Endothelial cell of umbilical vein (primary cell): ENCODE data around the gene IRF3. TPM values are rescaled to one million over a fixed set of nuclear protein-coding genes. Genes with fewer than 3 reads are reported as not detected.

ENCODE experiments used
- BruUV-seq: library from RNA; stranded (reverse); fragments of 400-500 nt; replicated peaks from 2 replicates; lab custom pipeline; 2021; lab: Mats Ljungman, UMichigan
- CTCF ChIA-PET: fragments of 300-600, 350-600 bp; sonication (Branson Sonifier 250); formaldehyde crosslinking; loops from one replicate; lab custom pipeline; 2021; ENCODE audit warnings: antibody characterized with exemption, inconsistent platforms; lab: Charles Lee
- POLR2A ChIA-PET: fragments of 300-600, 350-600 bp; sonication (Branson Sonifier 250); formaldehyde crosslinking; loops from one replicate; lab custom pipeline; 2021; ENCODE audit warnings: antibody characterized with exemption, inconsistent platforms; lab: Charles Lee
- DNase-seq: peaks from one replicate; pipeline ENCODE4 v3.0.0-alpha.2; 2011; ENCODE audit warnings: low read depth, low spot score
- FAIRE-seq: peaks from 2 replicates; lab custom pipeline; 2011; peaks lifted over from hg19 to GRCh38; lab: Jason Lieb, UNC
- H2AFZ ChIP-seq: 2 replicates; pipeline ENCODE4 v1.6.0; 2012; ENCODE audit warnings: low read depth, low read length, control low read depth, inconsistent platforms
- H3K27ac ChIP-seq: 2 replicates; pipeline ENCODE4 v1.5.1; 2011; ENCODE audit warnings: low read depth, mild to moderate bottlenecking, control low read depth, low read length, moderate library complexity; ENCODE audit not compliant: insufficient read depth
- H3K27me3 ChIP-seq, 2 experiments: 2 replicates each; pipeline versions ENCODE4 v1.6.0 to v1.6.1; 2011; ENCODE audit warnings: low read length in 2 of 2, mixed read lengths in 1 of 2; ENCODE audit not compliant: control insufficient read depth in 2 of 2, insufficient read depth in 2 of 2
- H3K36me3 ChIP-seq, 2 experiments: 2 replicates in 1 of 2; 3 replicates in 1 of 2; pipeline ENCODE4 v1.5.1; 2011; ENCODE audit warnings: low read length in 2 of 2, mild to moderate bottlenecking in 1 of 2, moderate library complexity in 1 of 2; ENCODE audit not compliant: control insufficient read depth in 2 of 2, insufficient read depth in 2 of 2; ENCODE audit errors: extremely low read depth in 1 of 2
- H3K4me1 ChIP-seq: 3 replicates; pipeline ENCODE4 v1.5.1; 2011; ENCODE audit warnings: mild to moderate bottlenecking, low read length; ENCODE audit not compliant: control insufficient read depth, insufficient read depth; ENCODE audit errors: extremely low read depth
- H3K4me2 ChIP-seq: 2 replicates; pipeline ENCODE4 v1.6.1; 2011; ENCODE audit warnings: low read length, control low read depth, mixed read lengths; ENCODE audit not compliant: insufficient read depth
- H3K4me3 ChIP-seq, 3 experiments: fragments of 200-600 bp in 1 of 3; sonication (generic), shearing (Covaris generic) in 1 of 3; replicated peaks in 1 of 3; 2 replicates each; pipeline ENCODE4 v1.5.1; 2011 to 2016; ENCODE audit warnings: control low read depth in 3 of 3, low read length in 3 of 3, mild to moderate bottlenecking in 2 of 3, inconsistent platforms in 1 of 3, low read depth in 1 of 3, moderate library complexity in 1 of 3; ENCODE audit not compliant: insufficient read depth in 1 of 3
- H3K79me2 ChIP-seq: 2 replicates; pipeline ENCODE4 v1.6.0; 2012; ENCODE audit warnings: low read length, inconsistent platforms; ENCODE audit not compliant: control insufficient read depth, insufficient read depth
- H3K9ac ChIP-seq: replicated peaks from 2 replicates; pipeline ENCODE3; 2011; ENCODE audit warnings: low read length, control low read depth; ENCODE audit not compliant: insufficient read depth; ENCODE audit errors: extremely low read depth
- H3K9me1 ChIP-seq: replicated peaks from 3 replicates; pipeline ENCODE4 v1.6.0; 2011; ENCODE audit warnings: mild to moderate bottlenecking, low read length; ENCODE audit not compliant: control insufficient read depth, insufficient read depth; ENCODE audit errors: extremely low read depth
- H3K9me3 ChIP-seq: replicated peaks from 2 replicates; pipeline ENCODE4 v1.5.1; 2012; ENCODE audit warnings: low read length, inconsistent platforms; ENCODE audit not compliant: control insufficient read depth, insufficient read depth
- H4K20me1 ChIP-seq: replicated peaks from 2 replicates; pipeline ENCODE3; 2011; ENCODE audit warnings: mild to moderate bottlenecking, low read length; ENCODE audit not compliant: control insufficient read depth, insufficient read depth; ENCODE audit errors: extremely low read depth
- EZH2 ChIP-seq: IDR thresholded peaks from 2 replicates; pipeline ENCODE4 v1.6.1; 2012; ENCODE audit warnings: borderline replicate concordance, low read depth, mild to moderate bottlenecking, moderate library complexity, low read length, inconsistent platforms; ENCODE audit not compliant: severe bottlenecking
- FOS ChIP-seq: IDR thresholded peaks from 2 replicates; pipeline ENCODE4 v1.6.1; 2011; ENCODE audit warnings: mild to moderate bottlenecking, low read length, moderate library complexity, borderline replicate concordance; ENCODE audit not compliant: insufficient read depth
- GATA2 ChIP-seq: IDR thresholded peaks from 2 replicates; pipeline ENCODE4 v1.7.0; 2011; ENCODE audit warnings: low read depth, mild to moderate bottlenecking, moderate library complexity, mixed read lengths, low read length; ENCODE audit not compliant: insufficient read length, insufficient read depth
- JUN ChIP-seq: IDR thresholded peaks from 2 replicates; pipeline ENCODE4 v1.6.1; 2011; ENCODE audit warnings: borderline replicate concordance, low read depth; ENCODE audit not compliant: insufficient read length, insufficient read depth
- MYC ChIP-seq: IDR thresholded peaks from one replicate; pipeline ENCODE4 v1.6.1; 2011; ENCODE audit warnings: mild to moderate bottlenecking, low read depth, low read length
- POLR2A ChIP-seq: IDR thresholded peaks from 2 replicates; pipeline ENCODE4 v1.6.1; 2012; ENCODE audit warnings: low read depth, mild to moderate bottlenecking, control low read depth, low read length
- POLR2AphosphoS5 ChIP-seq: IDR thresholded peaks from 2 replicates; pipeline ENCODE4 v1.6.1; 2012; ENCODE audit warnings: low read depth, mild to moderate bottlenecking, control low read depth, low read length, moderate library complexity; ENCODE audit not compliant: insufficient read depth
- dilution Hi-C: fragments of 300-500 bp; cut with MboI; formaldehyde crosslinking; loops from one replicate; pipeline ENCODE4 v1.15.0; 2019; ENCODE audit warnings: low sequenced_read_pairs; ENCODE audit not compliant: extremely low pct_ligation_motif_present
- intact Hi-C: fragments of 100-400 bp; cut with micrococcal nuclease; formaldehyde crosslinking; loops from one replicate; pipeline ENCODE4 v1.10.0; 2022
- polyA plus RNA-seq, 4 experiments: library from polyadenylated mRNA; depleted of rRNA in 3 of 4; stranded (reverse) in 3 of 4; unstranded in 1 of 4; fragments of >200 nt; gene quantifications; 2 replicates each; pipeline versions ENCODE4 v1.2.1 to v1.2.3, GENCODE V29; 2011 to 2012; ENCODE audit warnings: missing spikeins in 1 of 4
- total RNA-seq: library from RNA; stranded (reverse); gene quantifications from 2 replicates; pipeline ENCODE4 v1.2.3, GENCODE V29; 2021
- TF ChIP-seq, protein P1 (sequence below), 2 donors: IDR thresholded peaks; 1 replicate in 1 of 2; 2 replicates in 1 of 2; pipeline ENCODE4 v1.5.1; 2011; ENCODE audit warnings: low read length in 2 of 2, mild to moderate bottlenecking in 2 of 2, moderate library complexity in 2 of 2, control low read depth in 1 of 2, inconsistent platforms in 1 of 2, low read depth in 1 of 2; ENCODE audit not compliant: insufficient read depth in 1 of 2; ENCODE audit errors: extremely low read depth in 1 of 2
- TF ChIP-seq, protein P2 (sequence below): IDR thresholded peaks from 2 replicates; pipeline ENCODE4 v1.6.1; 2011; ENCODE audit not compliant: insufficient read depth, insufficient read length

The IRF3 gene
- total and polyA plus RNA-seq, 2 donors (not counting 3 experiments of a cell fraction or from before 2014, with no cell fraction given): 64.8 to 73.5 TPM

- ChIA-PET CTCF (no interaction called here), POLR2A (no interaction called here)
- H4K20me1 ChIP-seq: no peaks in the 10 kb centered on the region
- TF ChIP-seq, protein P1, sequence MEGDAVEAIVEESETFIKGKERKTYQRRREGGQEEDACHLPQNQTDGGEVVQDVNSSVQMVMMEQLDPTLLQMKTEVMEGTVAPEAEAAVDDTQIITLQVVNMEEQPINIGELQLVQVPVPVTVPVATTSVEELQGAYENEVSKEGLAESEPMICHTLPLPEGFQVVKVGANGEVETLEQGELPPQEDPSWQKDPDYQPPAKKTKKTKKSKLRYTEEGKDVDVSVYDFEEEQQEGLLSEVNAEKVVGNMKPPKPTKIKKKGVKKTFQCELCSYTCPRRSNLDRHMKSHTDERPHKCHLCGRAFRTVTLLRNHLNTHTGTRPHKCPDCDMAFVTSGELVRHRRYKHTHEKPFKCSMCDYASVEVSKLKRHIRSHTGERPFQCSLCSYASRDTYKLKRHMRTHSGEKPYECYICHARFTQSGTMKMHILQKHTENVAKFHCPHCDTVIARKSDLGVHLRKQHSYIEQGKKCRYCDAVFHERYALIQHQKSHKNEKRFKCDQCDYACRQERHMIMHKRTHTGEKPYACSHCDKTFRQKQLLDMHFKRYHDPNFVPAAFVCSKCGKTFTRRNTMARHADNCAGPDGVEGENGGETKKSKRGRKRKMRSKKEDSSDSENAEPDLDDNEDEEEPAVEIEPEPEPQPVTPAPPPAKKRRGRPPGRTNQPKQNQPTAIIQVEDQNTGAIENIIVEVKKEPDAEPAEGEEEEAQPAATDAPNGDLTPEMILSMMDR (IDR thresholded peaks at IDR 0.05; ENCODE audit: extremely low read depth in 1 of 2, insufficient read depth in 1 of 2, low read depth in 1 of 2, low read length in 2 of 2): no peak
- no peak for TF ChIP-seq GATA2
- no peak for TF ChIP-seq POLR2AphosphoS5
- TF ChIP-seq, protein P2, sequence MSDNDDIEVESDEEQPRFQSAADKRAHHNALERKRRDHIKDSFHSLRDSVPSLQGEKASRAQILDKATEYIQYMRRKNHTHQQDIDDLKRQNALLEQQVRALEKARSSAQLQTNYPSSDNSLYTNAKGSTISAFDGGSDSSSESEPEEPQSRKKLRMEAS: no peak
- no peak for TF ChIP-seq MYC
- TF ChIP-seq JUN: no peak
- no peak for TF ChIP-seq EZH2
- TF ChIP-seq POLR2A: no peak
- no peak for TF ChIP-seq FOS
- no TSS peak for BruUV-seq
- FAIRE-seq: no peak
- no peak overlapping the region for H3K4me2 ChIP-seq
- no peaks in the 10 kb centered on the region for H3K9me1 ChIP-seq
- peaks cover 40% of the 10 kb centered on the region for H3K4me1 ChIP-seq
- no peak for DNase-seq
- dilution Hi-C loops (no loop called here), intact Hi-C loops (loop anchor here (5.0 kb wide), 1 partner anchor 120 kb away; no protein-coding TSS in a partner anchor)
- H3K36me3 ChIP-seq: peaks cover 4 to 29% of the 10 kb centered on the region in 2 experiments
- peaks cover 2% of the 10 kb centered on the region for H3K79me2 ChIP-seq
- H3K4me3 ChIP-seq: no peak overlapping the region
- no peak overlapping the region for H2AFZ ChIP-seq
- H3K9ac ChIP-seq: no peak overlapping the region
- no peaks in the 10 kb centered on the region for H3K27me3 ChIP-seq
- H3K27ac ChIP-seq: no peak overlapping the region
- no peaks in the 10 kb centered on the region for H3K9me3 ChIP-seq
Measured at GRCh38 chr19:49687150-49687549, 21.5 kb upstream of the IRF3 start.
